ENCODE data around the gene TSNAX.

The TSNAX gene

GRCh38 chr1:231494439-231495110, 33.9 kb upstream of the TSNAX start:
- H2BK15ac ChIP-seq (ENCODE audit: low read depth, poor library complexity, severe bottlenecking): no peak overlapping the region
- H2BK120ac ChIP-seq (ENCODE audit: low read depth, low read length): no peak overlapping the region
- no peaks in the 10 kb centered on the region for H3K4me1 ChIP-seq (ENCODE audit: control insufficient read depth, insufficient read depth, low read depth, low read length)
- no peak overlapping the region for H3K18ac ChIP-seq (ENCODE audit: low read depth in 1 of 2, low read length in 2 of 2)
- no peak overlapping the region for H2AK5ac ChIP-seq (ENCODE audit: low read length, severe bottlenecking)
- no peak for DNase-seq
- no peak overlapping the region for H4K8ac ChIP-seq (ENCODE audit: low read length)
- peaks cover 14% of the 10 kb centered on the region for H3K9me3 ChIP-seq (ENCODE audit: control insufficient read depth, low read length)
- no peaks in the 10 kb centered on the region for H3K36me3 ChIP-seq (ENCODE audit: control insufficient read depth in 1 of 2, insufficient read depth in 2 of 2, low read depth in 1 of 2, low read length in 2 of 2)
- no peak overlapping the region for H2AFZ ChIP-seq (ENCODE audit: low read depth, low read length)
- H2BK5ac ChIP-seq (ENCODE audit: low read depth, low read length, poor library complexity, severe bottlenecking): no peak overlapping the region
- H2BK12ac ChIP-seq (ENCODE audit: low read length in 2 of 2): no peak overlapping the region
- 50% methylated on average over 1 of the region's 1 CpG for WGBS
- no peak overlapping the region for H3K23ac ChIP-seq (ENCODE audit: low read length in 2 of 2)
- H4K91ac ChIP-seq (ENCODE audit: low read length): no peak overlapping the region
- no peak overlapping the region for H3K4me2 ChIP-seq (ENCODE audit: low read length, poor library complexity, severe bottlenecking)
- H3K9ac ChIP-seq (ENCODE audit: low read length): no peak overlapping the region
- H3K14ac ChIP-seq (ENCODE audit: low read length in 2 of 2): no peak overlapping the region
- no peak overlapping the region for H3K4ac ChIP-seq (ENCODE audit: low read depth in 1 of 2, low read length in 2 of 2)
- no peaks in the 10 kb centered on the region for H3K27me3 ChIP-seq (ENCODE audit: control insufficient read depth in 1 of 2, insufficient read depth in 1 of 2, low read length in 2 of 2)
- no peak overlapping the region for H3K27ac ChIP-seq (ENCODE audit: low read length, poor library complexity, severe bottlenecking)
- H3K4me3 ChIP-seq (ENCODE audit: insufficient read depth in 1 of 2, low read depth in 1 of 2, low read length in 2 of 2): no peak overlapping the region
- no peaks in the 10 kb centered on the region for H3K79me1 ChIP-seq (replicated peaks; ENCODE audit: low read length, poor library complexity, severe bottlenecking)

DNA sequence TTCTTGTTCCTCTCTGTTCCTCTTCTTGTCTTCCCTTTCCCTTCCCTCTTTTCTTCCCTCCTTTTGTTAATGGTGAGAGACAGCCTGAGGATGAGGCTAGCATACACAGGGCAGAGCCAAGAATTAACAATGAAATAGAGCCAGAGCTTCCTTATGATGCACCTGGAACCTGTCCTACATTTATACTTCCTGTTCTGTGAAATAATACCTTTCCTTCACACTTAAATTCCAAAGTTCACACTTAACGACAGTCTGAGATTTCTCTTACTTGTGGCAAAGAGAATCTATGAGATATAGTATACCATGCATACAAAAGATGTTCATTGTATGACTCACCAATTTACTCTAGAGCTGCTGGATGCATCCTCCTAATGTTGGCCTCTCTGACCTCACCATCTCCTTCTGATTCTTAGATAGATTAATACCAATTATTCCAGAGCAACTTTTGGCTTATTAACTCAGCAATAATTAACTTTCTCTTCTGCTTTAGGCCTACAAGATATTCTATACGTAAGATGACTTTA, 30.8 kb upstream of the TSNAX start:
- H4K91ac ChIP-seq (ENCODE audit: low read length): no peak overlapping the region
- no peak overlapping the region for H3K4ac ChIP-seq (ENCODE audit: low read depth in 1 of 2, low read length in 2 of 2)
- no peak overlapping the region for H3K18ac ChIP-seq (ENCODE audit: low read depth in 1 of 2, low read length in 2 of 2)
- no peak overlapping the region for H2BK120ac ChIP-seq (ENCODE audit: low read depth, low read length)
- DNase-seq: no peak
- H3K36me3 ChIP-seq (ENCODE audit: control insufficient read depth in 1 of 2, insufficient read depth in 2 of 2, low read depth in 1 of 2, low read length in 2 of 2): no peaks in the 10 kb centered on the region
- H2AFZ ChIP-seq (ENCODE audit: low read depth, low read length): no peak overlapping the region
- H4K8ac ChIP-seq (ENCODE audit: low read length): no peak overlapping the region
- no CpG with 5 or more reads among the region's 2 CpGs for WGBS
- H3K4me2 ChIP-seq (ENCODE audit: low read length, poor library complexity, severe bottlenecking): no peak overlapping the region
- no peak overlapping the region for H3K9ac ChIP-seq (ENCODE audit: low read length)
- H3K4me3 ChIP-seq (ENCODE audit: insufficient read depth in 1 of 2, low read depth in 1 of 2, low read length in 2 of 2): no peak overlapping the region
- H3K14ac ChIP-seq (ENCODE audit: low read length in 2 of 2): no peak overlapping the region
- H3K4me1 ChIP-seq (ENCODE audit: control insufficient read depth, insufficient read depth, low read depth, low read length): no peaks in the 10 kb centered on the region
- H3K9me3 ChIP-seq (ENCODE audit: control insufficient read depth, low read length): peaks cover 20% of the 10 kb centered on the region
- H2BK12ac ChIP-seq (ENCODE audit: low read length in 2 of 2): no peak overlapping the region
- H3K27ac ChIP-seq (ENCODE audit: low read length, poor library complexity, severe bottlenecking): no peak overlapping the region
- no peak overlapping the region for H3K23ac ChIP-seq (ENCODE audit: low read length in 2 of 2)
- H2BK5ac ChIP-seq (ENCODE audit: low read depth, low read length, poor library complexity, severe bottlenecking): no peak overlapping the region
- no peaks in the 10 kb centered on the region for H3K27me3 ChIP-seq (ENCODE audit: control insufficient read depth in 1 of 2, insufficient read depth in 1 of 2, low read length in 2 of 2)
- H3K79me1 ChIP-seq (replicated peaks; ENCODE audit: low read length, poor library complexity, severe bottlenecking): no peaks in the 10 kb centered on the region
- H2AK5ac ChIP-seq (ENCODE audit: low read length, severe bottlenecking): no peak overlapping the region
- no peak overlapping the region for H2BK15ac ChIP-seq (ENCODE audit: low read depth, poor library complexity, severe bottlenecking)

DNA sequence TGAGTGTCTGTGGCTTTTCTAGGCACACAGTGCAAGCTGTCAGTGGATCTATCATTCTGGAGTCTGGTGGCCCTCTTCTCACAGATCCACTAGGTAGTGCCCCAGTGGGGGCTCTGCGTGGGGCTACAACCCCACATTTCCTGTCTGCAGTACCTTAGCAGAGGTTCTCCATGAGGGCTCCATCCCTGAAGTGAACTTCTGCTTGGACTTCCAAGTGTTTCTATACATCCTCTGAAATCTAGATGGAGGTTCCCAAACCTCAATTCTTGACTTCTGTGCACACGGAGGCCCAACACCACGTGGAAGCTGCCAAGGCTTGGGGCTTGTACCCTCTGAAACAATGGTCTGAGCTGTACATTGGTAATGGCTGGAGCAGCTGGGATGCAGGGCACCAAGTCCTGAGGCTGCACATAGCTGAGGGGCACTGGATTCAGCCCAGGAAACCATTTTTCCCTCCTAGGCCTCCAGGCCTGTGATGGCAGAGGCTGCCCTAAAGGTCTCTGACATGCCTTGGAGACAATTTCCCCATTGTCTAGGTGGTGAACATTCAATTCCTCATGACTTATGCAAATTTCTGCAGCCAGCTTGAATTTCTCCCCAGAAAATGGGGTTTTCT, 29.2 kb upstream of the TSNAX start:
- H3K18ac ChIP-seq (ENCODE audit: low read depth in 1 of 2, low read length in 2 of 2): no peak overlapping the region
- H3K36me3 ChIP-seq (ENCODE audit: control insufficient read depth in 1 of 2, insufficient read depth in 2 of 2, low read depth in 1 of 2, low read length in 2 of 2): no peaks in the 10 kb centered on the region
- no peak for DNase-seq
- H2BK15ac ChIP-seq (ENCODE audit: low read depth, poor library complexity, severe bottlenecking): no peak overlapping the region
- H3K79me1 ChIP-seq (replicated peaks; ENCODE audit: low read length, poor library complexity, severe bottlenecking): no peaks in the 10 kb centered on the region
- 69% methylated on average over 3 of the region's 3 CpGs for WGBS
- peaks cover 20% of the 10 kb centered on the region for H3K9me3 ChIP-seq (ENCODE audit: control insufficient read depth, low read length)
- no peak overlapping the region for H2BK12ac ChIP-seq (ENCODE audit: low read length in 2 of 2)
- no peak overlapping the region for H3K9ac ChIP-seq (ENCODE audit: low read length)
- H3K4ac ChIP-seq (ENCODE audit: low read depth in 1 of 2, low read length in 2 of 2): no peak overlapping the region
- H2AK5ac ChIP-seq (ENCODE audit: low read length, severe bottlenecking): no peak overlapping the region
- no peak overlapping the region for H3K4me2 ChIP-seq (ENCODE audit: low read length, poor library complexity, severe bottlenecking)
- no peak overlapping the region for H2BK120ac ChIP-seq (ENCODE audit: low read depth, low read length)
- H3K14ac ChIP-seq (ENCODE audit: low read length in 2 of 2): no peak overlapping the region
- H3K4me3 ChIP-seq (ENCODE audit: insufficient read depth in 1 of 2, low read depth in 1 of 2, low read length in 2 of 2): no peak overlapping the region
- no peak overlapping the region for H2BK5ac ChIP-seq (ENCODE audit: low read depth, low read length, poor library complexity, severe bottlenecking)
- H3K27ac ChIP-seq (ENCODE audit: low read length, poor library complexity, severe bottlenecking): no peak overlapping the region
- H4K8ac ChIP-seq (ENCODE audit: low read length): no peak overlapping the region
- H2AFZ ChIP-seq (ENCODE audit: low read depth, low read length): no peak overlapping the region
- no peak overlapping the region for H3K23ac ChIP-seq (ENCODE audit: low read length in 2 of 2)
- H4K91ac ChIP-seq (ENCODE audit: low read length): no peak overlapping the region
- no peaks in the 10 kb centered on the region for H3K4me1 ChIP-seq (ENCODE audit: control insufficient read depth, insufficient read depth, low read depth, low read length)
- H3K27me3 ChIP-seq (ENCODE audit: control insufficient read depth in 1 of 2, insufficient read depth in 1 of 2, low read length in 2 of 2): no peaks in the 10 kb centered on the region

DNA sequence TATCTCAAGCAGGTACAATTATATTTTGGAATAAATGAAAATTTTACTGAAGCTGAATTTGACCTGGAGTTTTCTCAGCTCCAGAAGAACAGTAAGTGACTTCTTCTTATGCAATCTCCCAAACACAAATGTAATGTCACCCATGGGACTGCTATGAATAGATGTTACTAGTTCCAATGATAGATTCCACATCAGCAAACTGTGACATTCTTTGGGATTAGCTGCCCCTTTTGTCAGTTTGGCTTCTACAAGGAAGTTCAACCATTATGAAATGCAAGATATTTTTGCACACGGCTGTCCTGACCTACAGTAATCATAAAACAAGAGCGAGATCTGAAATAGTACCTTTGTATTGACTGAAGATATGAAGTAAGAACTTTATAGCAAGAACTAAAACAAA, 27.8 kb upstream of the TSNAX start:
- Histone ChIP-seq H3K4me3 (ENCODE audit: insufficient read depth in 1 of 2, low read depth in 1 of 2, low read length in 2 of 2) (no peak overlapping the region), H2AFZ (ENCODE audit: low read depth, low read length) (no peak overlapping the region), H3K18ac (ENCODE audit: low read depth in 1 of 2, low read length in 2 of 2) (no peak overlapping the region), H3K27me3 (ENCODE audit: control insufficient read depth in 1 of 2, insufficient read depth in 1 of 2, low read length in 2 of 2) (no peaks in the 10 kb centered on the region), H3K36me3 (ENCODE audit: control insufficient read depth in 1 of 2, insufficient read depth in 2 of 2, low read depth in 1 of 2, low read length in 2 of 2) (no peaks in the 10 kb centered on the region), H3K4ac (ENCODE audit: low read depth in 1 of 2, low read length in 2 of 2) (no peak overlapping the region), H4K8ac (ENCODE audit: low read length) (no peak overlapping the region), H2BK15ac (ENCODE audit: low read depth, poor library complexity, severe bottlenecking) (no peak overlapping the region), H3K9ac (ENCODE audit: low read length) (no peak overlapping the region), H3K79me1 (replicated peaks; ENCODE audit: low read length, poor library complexity, severe bottlenecking) (no peaks in the 10 kb centered on the region), H3K9me3 (ENCODE audit: control insufficient read depth, low read length) (peaks cover 20% of the 10 kb centered on the region), H2BK12ac (ENCODE audit: low read length in 2 of 2) (no peak overlapping the region), H3K4me2 (ENCODE audit: low read length, poor library complexity, severe bottlenecking) (no peak overlapping the region), H3K23ac (ENCODE audit: low read length in 2 of 2) (no peak overlapping the region), H2AK5ac (ENCODE audit: low read length, severe bottlenecking) (no peak overlapping the region), H2BK5ac (ENCODE audit: low read depth, low read length, poor library complexity, severe bottlenecking) (no peak overlapping the region), H3K4me1 (ENCODE audit: control insufficient read depth, insufficient read depth, low read depth, low read length) (no peaks in the 10 kb centered on the region), H3K14ac (ENCODE audit: low read length in 2 of 2) (no peak overlapping the region), H4K91ac (ENCODE audit: low read length) (no peak overlapping the region), H2BK120ac (ENCODE audit: low read depth, low read length) (no peak overlapping the region), H3K27ac (ENCODE audit: low read length, poor library complexity, severe bottlenecking) (no peak overlapping the region)
- no peak for DNase-seq
- WGBS: no CpG with 5 or more reads among the region's 2 CpGs

All from mesenchymal stem cell (in vitro differentiated cells and primary cell).